ENCODE data around the gene AQR. TPM values are rescaled to one million over a fixed set of nuclear protein-coding genes. Genes with fewer than 3 reads are reported as not detected.

AQR gene
- total RNA-seq, 1 experiment from 2014 or later, result 62.1 TPM

- ChIA-PET CTCF (no interaction called here), POLR2A (interaction anchor here (0.5 to 0.6 kb wide), 2 partner anchors 52 to 1396 kb away, joined by 4 to 5 read pairs; no protein-coding TSS in a partner anchor)
- no peaks in the 10 kb centered on the region; the same call in 1 of the 2 replicates for H3K27me3 Mint-ChIP-seq (ENCODE audit: low read depth)
- ATAC-seq (no peak), DNase-seq (ENCODE audit: low spot score) (no peak)
- H3K4me1 Mint-ChIP-seq, result peaks cover 22% of the 10 kb centered on the region
- no peak overlapping the region for H3K27ac Mint-ChIP-seq
- H3K9me3 Mint-ChIP-seq, result no peaks in the 10 kb centered on the region
- TF ChIP-seq HMGXB4 (CRISPR knock-in tag; IDR thresholded peaks at IDR 0.05), result no peak
- no peak overlapping the region for H3K4me3 Mint-ChIP-seq
- no peaks in the 10 kb centered on the region for H3K36me3 Mint-ChIP-seq
Observed at GRCh38 chr15:35014241-35014640, 44.7 kb upstream of the AQR start.

- ATAC-seq, result no peak
- Mint-ChIP-seq H3K4me3 (no peak overlapping the region), H3K36me3 (no peaks in the 10 kb centered on the region), H3K27me3 (ENCODE audit: low read depth) (no peaks in the 10 kb centered on the region; the same call in 1 of the 2 replicates), H3K4me1 (peaks cover 18% of the 10 kb centered on the region), H3K9me3 (no peaks in the 10 kb centered on the region), H3K27ac (no peak overlapping the region)
- DNase-seq (ENCODE audit: low spot score), result no peak
- ChIA-PET CTCF (interaction anchor here (0.7 kb wide), 1 partner anchor 33 kb away, joined by 3 read pairs; no protein-coding TSS in a partner anchor), POLR2A (no interaction called here)
- TF ChIP-seq FOXJ3 (CRISPR knock-in tag; IDR thresholded peaks at IDR 0.05; ENCODE audit: borderline replicate concordance), result no peak
- no peak for TF ChIP-seq ZNF425 (CRISPR knock-in tag; conservative IDR thresholded peaks at IDR 0.05)
- no peak for TF ChIP-seq USF2 (CRISPR knock-in tag; IDR thresholded peaks at IDR 0.05)
- TF ChIP-seq, protein P1, sequence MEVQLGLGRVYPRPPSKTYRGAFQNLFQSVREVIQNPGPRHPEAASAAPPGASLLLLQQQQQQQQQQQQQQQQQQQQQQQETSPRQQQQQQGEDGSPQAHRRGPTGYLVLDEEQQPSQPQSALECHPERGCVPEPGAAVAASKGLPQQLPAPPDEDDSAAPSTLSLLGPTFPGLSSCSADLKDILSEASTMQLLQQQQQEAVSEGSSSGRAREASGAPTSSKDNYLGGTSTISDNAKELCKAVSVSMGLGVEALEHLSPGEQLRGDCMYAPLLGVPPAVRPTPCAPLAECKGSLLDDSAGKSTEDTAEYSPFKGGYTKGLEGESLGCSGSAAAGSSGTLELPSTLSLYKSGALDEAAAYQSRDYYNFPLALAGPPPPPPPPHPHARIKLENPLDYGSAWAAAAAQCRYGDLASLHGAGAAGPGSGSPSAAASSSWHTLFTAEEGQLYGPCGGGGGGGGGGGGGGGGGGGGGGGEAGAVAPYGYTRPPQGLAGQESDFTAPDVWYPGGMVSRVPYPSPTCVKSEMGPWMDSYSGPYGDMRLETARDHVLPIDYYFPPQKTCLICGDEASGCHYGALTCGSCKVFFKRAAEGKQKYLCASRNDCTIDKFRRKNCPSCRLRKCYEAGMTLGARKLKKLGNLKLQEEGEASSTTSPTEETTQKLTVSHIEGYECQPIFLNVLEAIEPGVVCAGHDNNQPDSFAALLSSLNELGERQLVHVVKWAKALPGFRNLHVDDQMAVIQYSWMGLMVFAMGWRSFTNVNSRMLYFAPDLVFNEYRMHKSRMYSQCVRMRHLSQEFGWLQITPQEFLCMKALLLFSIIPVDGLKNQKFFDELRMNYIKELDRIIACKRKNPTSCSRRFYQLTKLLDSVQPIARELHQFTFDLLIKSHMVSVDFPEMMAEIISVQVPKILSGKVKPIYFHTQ (CRISPR knock-in tag; IDR thresholded peaks at IDR 0.05), result no peak
- TF ChIP-seq ZNF232 (CRISPR knock-in tag; IDR thresholded peaks at IDR 0.05), result no peak
- TF ChIP-seq FOXP1 (CRISPR knock-in tag; IDR thresholded peaks at IDR 0.05; ENCODE audit: borderline replicate concordance), result no peak
- TF ChIP-seq RORB (CRISPR knock-in tag; IDR thresholded peaks at IDR 0.05), result no peak
- TF ChIP-seq ATF2 (CRISPR knock-in tag; IDR thresholded peaks at IDR 0.05; ENCODE audit: borderline replicate concordance, low read depth), result no peak
- no peak for TF ChIP-seq TEAD4 (CRISPR knock-in tag; IDR thresholded peaks at IDR 0.05)
- TF ChIP-seq IRF1 (CRISPR knock-in tag; IDR thresholded peaks at IDR 0.05), result no peak
- TF ChIP-seq, protein P2, sequence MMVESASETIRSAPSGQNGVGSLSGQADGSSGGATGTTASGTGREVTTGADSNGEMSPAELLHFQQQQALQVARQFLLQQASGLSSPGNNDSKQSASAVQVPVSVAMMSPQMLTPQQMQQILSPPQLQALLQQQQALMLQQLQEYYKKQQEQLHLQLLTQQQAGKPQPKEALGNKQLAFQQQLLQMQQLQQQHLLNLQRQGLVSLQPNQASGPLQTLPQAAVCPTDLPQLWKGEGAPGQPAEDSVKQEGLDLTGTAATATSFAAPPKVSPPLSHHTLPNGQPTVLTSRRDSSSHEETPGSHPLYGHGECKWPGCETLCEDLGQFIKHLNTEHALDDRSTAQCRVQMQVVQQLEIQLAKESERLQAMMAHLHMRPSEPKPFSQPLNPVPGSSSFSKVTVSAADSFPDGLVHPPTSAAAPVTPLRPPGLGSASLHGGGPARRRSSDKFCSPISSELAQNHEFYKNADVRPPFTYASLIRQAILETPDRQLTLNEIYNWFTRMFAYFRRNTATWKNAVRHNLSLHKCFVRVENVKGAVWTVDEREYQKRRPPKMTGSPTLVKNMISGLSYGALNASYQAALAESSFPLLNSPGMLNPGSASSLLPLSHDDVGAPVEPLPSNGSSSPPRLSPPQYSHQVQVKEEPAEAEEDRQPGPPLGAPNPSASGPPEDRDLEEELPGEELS (CRISPR knock-in tag; IDR thresholded peaks at IDR 0.05), result no peak
- TF ChIP-seq ZNF317 (CRISPR knock-in tag; IDR thresholded peaks at IDR 0.05; ENCODE audit: borderline replicate concordance, low read depth), result no peak
- no peak for TF ChIP-seq ZNF281 (CRISPR knock-in tag; IDR thresholded peaks at IDR 0.05)
- no peak for TF ChIP-seq PREB (CRISPR knock-in tag; IDR thresholded peaks at IDR 0.05; ENCODE audit: borderline replicate concordance)
Observed at GRCh38 chr15:35013370-35013769, 43.8 kb upstream of the AQR start.

All from WTC11 (cell line).